IgD-negative memory B cell (primary cell): Measurements from ENCODE around the gene TGFA. TPM values are rescaled to one million over a fixed set of nuclear protein-coding genes. Genes with fewer than 3 reads are reported as not detected.

Source experiments
- H3K27ac Mint-ChIP-seq, 3 donors: one replicate each; pipeline ENCODE4 v1.8.0; 2020 to 2022; ENCODE audit warnings: mild to moderate bottlenecking in 3 of 3, mixed read lengths in 3 of 3, moderate library complexity in 1 of 3
- H3K27me3 Mint-ChIP-seq: one replicate; pipeline ENCODE4 v1.8.0; 2021; ENCODE audit warnings: mixed read lengths
- H3K36me3 Mint-ChIP-seq: one replicate; pipeline ENCODE4 v1.8.0; 2020; ENCODE audit warnings: mild to moderate bottlenecking, mixed read lengths
- H3K4me1 Mint-ChIP-seq, 3 donors: one replicate each; pipeline ENCODE4 v1.8.0; 2020 to 2022; ENCODE audit warnings: mixed read lengths in 3 of 3, mild to moderate bottlenecking in 1 of 3
- H3K4me3 Mint-ChIP-seq, 4 donors: one replicate each; pipeline ENCODE4 v1.8.0; 2020 to 2022; ENCODE audit warnings: mild to moderate bottlenecking in 4 of 4, mixed read lengths in 4 of 4, moderate library complexity in 3 of 4
- H3K9me3 Mint-ChIP-seq, 3 donors: one replicate each; pipeline ENCODE4 v1.8.0; 2020 to 2021; ENCODE audit warnings: mixed read lengths in 3 of 3, mild to moderate bottlenecking in 1 of 3
- polyA plus RNA-seq: library from polyadenylated mRNA; unstranded; fragments of 300-500 nt; fragmentation: Illumina TruSeq; gene quantifications from one replicate; pipeline ENCODE4 v1.2.3, GENCODE V29; 2021

TGFA gene
- polyA plus RNA-seq, 1 donor from 2014 or later, result 0.06 TPM

DNA sequence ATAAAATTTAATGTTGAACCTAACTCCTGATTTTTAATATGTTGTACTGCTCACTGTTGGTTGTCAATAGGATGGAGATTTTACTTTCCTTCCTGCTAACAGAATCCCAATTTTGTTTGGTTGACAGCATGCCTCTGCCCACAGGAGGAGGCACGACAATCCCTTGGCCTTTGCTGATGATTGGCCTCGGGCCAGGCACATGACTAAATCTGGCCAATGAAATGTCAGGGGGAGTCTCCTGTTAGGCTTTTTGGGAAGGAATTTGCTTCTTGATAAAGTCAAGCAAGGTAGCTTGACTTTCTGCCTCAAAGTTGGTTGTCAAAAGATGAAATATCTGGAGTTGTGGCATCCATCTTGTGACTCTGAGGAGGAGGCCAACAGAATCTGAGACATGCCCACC lies 6.8 kb upstream of the TGFA start:
- H3K4me3 Mint-ChIP-seq, result no peak overlapping the region
- no peak overlapping the region for H3K27ac Mint-ChIP-seq
- peaks cover 9% of the 10 kb centered on the region for H3K27me3 Mint-ChIP-seq
- no peaks in the 10 kb centered on the region for H3K9me3 Mint-ChIP-seq
- H3K36me3 Mint-ChIP-seq, result peaks cover 3% of the 10 kb centered on the region
- H3K4me1 Mint-ChIP-seq, result peaks cover 0 to 2% (median 0%) of the 10 kb centered on the region in 3 donors

DNA sequence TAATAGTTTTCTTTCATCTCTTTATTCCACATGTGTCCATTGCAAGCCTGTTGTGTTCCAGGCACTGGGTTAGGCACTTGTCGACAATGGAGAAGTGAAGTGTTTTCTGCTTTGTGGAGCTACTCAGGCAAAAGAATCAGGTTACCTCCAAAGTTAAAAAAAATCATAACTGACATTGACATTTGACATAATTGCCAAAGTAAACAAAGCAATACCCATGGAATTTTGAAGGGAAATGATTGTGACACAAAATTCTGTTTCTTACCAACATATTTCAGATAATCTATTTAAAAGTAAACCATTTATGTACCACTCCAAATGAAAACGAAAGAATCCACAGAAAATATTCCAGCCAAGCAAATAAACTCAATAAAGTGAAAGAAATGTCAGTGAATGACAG lies 6.4 kb upstream of the TGFA start:
- Mint-ChIP-seq H3K36me3 (peaks cover 3% of the 10 kb centered on the region), H3K27ac (no peak overlapping the region), H3K9me3 (no peaks in the 10 kb centered on the region), H3K4me3 (no peak overlapping the region), H3K27me3 (peaks cover 9% of the 10 kb centered on the region), H3K4me1 (peaks cover 0 to 2% (median 0%) of the 10 kb centered on the region in 3 donors)

DNA sequence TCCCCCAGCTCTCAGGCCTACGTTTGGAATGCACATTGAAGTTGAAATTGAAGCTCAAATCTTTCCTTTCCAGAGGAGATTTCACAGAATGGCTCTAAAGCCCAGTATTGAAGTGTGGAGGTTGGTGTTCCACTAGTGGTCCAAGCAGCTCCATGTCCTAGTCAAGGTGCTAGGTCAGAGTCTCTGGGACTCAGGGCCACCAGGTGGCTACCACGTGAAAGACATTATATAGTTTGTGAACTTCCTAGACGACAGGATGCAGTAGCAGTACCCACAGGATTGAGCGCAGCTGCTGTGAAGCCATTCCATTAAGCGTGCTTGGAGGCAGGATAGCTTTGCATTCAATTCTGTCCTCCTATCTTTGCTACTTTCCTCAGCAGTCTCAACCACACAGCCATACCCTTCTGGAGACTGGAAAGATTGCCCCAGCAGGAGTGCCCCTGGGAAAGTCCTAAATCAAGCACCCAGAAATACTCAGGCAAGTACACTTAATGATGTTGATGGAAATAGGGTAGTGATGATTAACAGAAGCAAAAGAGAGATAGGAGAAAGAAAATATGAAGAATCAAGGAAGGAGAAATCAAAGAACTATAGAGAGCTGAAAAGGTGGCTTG lies 4.7 kb upstream of the TGFA start:
- H3K4me1 Mint-ChIP-seq, result peaks cover 0 to 4% (median 3%) of the 10 kb centered on the region in 3 donors
- H3K4me3 Mint-ChIP-seq, result no peak overlapping the region
- H3K36me3 Mint-ChIP-seq, result peaks cover 3% of the 10 kb centered on the region
- H3K9me3 Mint-ChIP-seq, result no peaks in the 10 kb centered on the region
- no peak overlapping the region for H3K27ac Mint-ChIP-seq
- H3K27me3 Mint-ChIP-seq, result peaks cover 11% of the 10 kb centered on the region

DNA sequence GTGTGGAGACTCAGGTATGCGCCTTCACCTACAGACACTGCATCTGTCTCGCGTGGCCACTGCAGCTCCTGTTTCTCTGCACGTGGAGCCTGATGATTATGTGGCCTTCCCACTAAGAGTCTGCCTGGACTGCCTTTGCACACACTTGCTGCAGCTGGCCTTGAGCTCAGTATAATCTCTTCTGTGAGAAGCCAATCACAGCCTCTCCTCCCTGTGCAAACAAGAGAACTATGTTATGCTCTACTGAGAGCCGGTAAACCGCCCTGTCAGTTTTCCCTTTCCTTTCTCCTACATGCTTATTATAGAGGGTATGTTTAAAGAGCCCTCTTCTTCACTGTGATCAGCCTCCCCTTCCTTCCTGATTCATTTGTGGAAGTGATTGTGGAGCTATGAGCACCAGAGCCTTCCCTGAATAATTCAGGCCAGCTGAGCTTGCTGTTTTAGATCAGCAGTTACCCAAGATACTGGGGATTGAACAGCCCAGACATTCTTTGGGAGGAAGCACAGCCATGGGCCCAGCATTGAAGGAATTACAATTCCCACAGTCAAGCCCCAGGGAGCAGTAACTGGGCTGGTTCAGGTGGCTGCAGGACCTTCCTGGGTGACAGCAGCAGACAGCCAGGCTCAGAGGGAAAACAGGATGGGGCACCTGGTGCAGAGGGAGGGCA lies 3.7 kb upstream of the TGFA start:
- no peak overlapping the region for H3K4me3 Mint-ChIP-seq
- peaks cover 3% of the 10 kb centered on the region for H3K36me3 Mint-ChIP-seq
- peaks cover 0 to 2% (median 0%) of the 10 kb centered on the region in 3 donors for H3K9me3 Mint-ChIP-seq
- peaks cover 8 to 11% (median 9%) of the 10 kb centered on the region in 3 donors for H3K4me1 Mint-ChIP-seq
- H3K27ac Mint-ChIP-seq, result no peak overlapping the region
- peaks cover 21% of the 10 kb centered on the region for H3K27me3 Mint-ChIP-seq

DNA sequence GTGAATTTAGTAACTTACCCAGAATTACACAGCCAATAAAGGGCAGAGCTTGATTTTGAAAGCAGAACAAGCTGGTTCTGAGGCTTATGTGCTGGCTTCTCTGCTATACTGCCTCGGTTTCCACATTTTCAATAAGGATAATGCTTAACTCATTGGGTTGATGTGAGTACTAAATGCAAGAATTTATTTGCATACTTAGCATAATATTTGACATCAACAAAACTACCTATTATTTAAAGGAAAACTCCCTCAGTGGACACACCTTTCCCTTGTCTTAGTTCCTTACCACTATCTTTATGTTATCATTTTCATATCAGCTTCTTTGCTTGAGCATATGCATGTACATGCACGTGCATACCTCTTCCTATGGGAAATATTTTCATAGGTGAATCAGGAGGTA lies 3.0 kb upstream of the TGFA start:
- peaks cover 23% of the 10 kb centered on the region for H3K27me3 Mint-ChIP-seq
- peaks cover 8 to 11% (median 9%) of the 10 kb centered on the region in 3 donors for H3K4me1 Mint-ChIP-seq
- no peak overlapping the region for H3K27ac Mint-ChIP-seq
- H3K9me3 Mint-ChIP-seq, result peaks cover 0 to 2% (median 0%) of the 10 kb centered on the region in 3 donors
- H3K4me3 Mint-ChIP-seq, result peak overlapping the region in 1 of 4 donors; percentile 61
- H3K36me3 Mint-ChIP-seq, result peaks cover 2% of the 10 kb centered on the region

DNA sequence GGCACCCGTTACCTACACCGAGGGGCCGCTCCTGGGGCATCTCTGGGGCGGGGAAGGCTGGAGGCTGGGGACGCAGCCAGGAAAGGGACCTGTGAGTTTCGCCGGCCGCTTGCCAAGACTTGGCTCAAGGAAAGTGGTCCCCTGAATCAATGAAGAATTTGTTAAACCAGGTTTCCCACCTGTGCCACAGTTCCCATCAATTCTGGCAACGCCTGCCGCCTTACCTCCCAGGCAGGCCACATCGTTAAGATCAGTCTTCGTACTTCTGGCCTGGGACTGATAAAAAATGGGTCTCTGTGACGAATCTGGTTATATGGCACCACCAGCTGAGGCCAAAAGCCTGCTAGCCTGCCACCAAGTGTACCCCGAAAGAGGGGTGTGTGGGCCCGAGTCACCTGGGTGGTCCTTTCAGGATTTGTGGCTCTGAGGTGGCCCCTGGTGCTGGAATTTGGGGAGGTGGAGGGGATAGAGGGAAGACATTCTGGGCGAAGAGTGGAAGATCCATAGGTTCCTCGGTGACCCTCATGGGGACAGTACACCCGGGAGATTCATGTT lies 789 bp upstream of the TGFA start:
- peak overlapping the region; percentile 54 to 72 (median 68) for H3K4me3 Mint-ChIP-seq
- peaks cover 0 to 2% (median 0%) of the 10 kb centered on the region in 3 donors for H3K9me3 Mint-ChIP-seq
- peaks cover 8 to 12% (median 9%) of the 10 kb centered on the region in 3 donors for H3K4me1 Mint-ChIP-seq
- H3K27me3 Mint-ChIP-seq, result peaks cover 30% of the 10 kb centered on the region
- no peak overlapping the region for H3K27ac Mint-ChIP-seq
- peaks cover 2% of the 10 kb centered on the region for H3K36me3 Mint-ChIP-seq

DNA sequence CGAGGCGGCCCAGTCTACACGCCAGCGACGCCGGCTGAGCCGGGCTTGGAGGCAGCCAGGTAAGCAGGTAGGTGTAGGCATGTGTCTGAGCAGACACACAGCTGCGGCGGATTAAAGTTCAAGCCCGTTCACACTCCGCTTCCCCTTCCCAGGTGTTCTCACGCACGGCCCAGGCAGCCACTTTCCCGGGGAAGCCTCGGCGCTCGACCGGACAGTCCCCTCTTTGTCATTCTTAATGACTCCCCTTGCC lies 367 bp downstream of the TGFA start:
- H3K4me1 Mint-ChIP-seq, result peaks cover 7 to 12% (median 9%) of the 10 kb centered on the region in 3 donors
- H3K27me3 Mint-ChIP-seq, result peaks cover 28% of the 10 kb centered on the region
- peak overlapping the region in 2 of 3 donors; percentile 23 to 73 for H3K27ac Mint-ChIP-seq
- H3K4me3 Mint-ChIP-seq, result peak overlapping the region; percentile 72 to 96 (median 87)
- H3K9me3 Mint-ChIP-seq, result peaks cover 0 to 2% (median 0%) of the 10 kb centered on the region in 3 donors
- H3K36me3 Mint-ChIP-seq, result peaks cover 2% of the 10 kb centered on the region

DNA sequence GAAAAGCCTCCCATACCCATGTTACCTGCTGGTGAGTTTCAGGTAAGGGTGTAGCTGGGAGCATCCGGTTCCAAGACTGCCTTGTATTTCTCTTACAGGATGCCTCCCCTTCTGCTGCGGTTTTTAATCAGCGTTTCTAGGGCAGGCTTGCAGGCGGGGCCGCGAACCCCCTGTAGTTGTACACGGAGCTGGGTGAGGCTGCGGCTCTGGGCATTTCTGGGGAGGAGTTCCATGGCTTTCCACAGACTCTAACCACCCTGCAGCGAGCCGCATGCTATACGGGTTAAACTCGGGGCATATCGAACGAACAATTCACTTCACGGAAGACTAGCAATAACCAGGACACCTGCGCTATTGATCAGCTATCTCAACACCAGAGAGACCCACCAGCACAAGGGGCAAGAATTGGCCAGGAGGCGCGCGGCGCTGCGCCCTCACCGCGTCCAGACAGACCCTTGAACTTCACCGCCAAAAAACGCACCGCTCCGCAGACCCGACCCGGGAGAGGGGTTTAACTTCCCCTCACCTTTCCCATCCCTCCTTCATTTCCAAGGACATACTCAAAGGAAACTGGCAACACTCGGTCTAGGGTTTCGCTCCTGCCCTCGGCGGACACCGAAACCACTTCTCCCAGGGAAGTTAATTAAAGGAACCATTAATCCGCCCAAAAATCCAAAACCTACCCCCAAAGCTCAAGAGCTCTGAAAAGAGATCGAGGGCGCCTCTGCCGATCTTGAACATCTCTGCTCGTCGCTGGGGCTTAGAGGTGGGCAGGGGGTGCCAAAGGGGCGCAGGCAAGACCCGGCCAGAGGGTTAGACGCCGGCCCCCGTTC lies 909 bp downstream of the TGFA start:
- Mint-ChIP-seq H3K4me1 (peaks cover 7 to 12% (median 9%) of the 10 kb centered on the region in 3 donors), H3K4me3 (peak overlapping the region; percentile 72 to 96 (median 87)), H3K27me3 (peaks cover 26% of the 10 kb centered on the region), H3K27ac (peak overlapping the region in 1 of 3 donors; percentile 41), H3K9me3 (peaks cover 0 to 2% (median 0%) of the 10 kb centered on the region in 3 donors), H3K36me3 (peaks cover 2% of the 10 kb centered on the region)

DNA sequence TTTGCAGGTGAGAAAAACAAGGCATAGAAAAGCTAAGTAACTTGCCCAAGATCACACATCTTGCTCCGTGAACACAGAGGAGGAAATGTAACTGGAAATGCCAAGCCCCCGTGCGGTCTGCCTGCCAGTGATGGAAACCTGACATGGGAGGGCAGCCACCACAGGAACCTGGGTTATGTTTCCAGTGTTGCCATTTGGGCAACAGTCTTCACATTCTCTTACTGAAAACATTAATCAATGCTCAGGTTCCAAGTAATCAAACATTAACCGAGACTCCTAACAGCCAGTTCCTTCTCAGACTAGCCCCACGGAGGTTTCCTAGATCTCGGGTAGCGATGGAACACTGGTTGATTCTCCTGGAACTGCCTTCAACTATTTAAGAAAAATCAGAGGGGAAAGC lies 2.5 kb downstream of the TGFA start:
- Mint-ChIP-seq H3K4me1 (peaks cover 7 to 12% (median 9%) of the 10 kb centered on the region in 3 donors), H3K36me3 (no peaks in the 10 kb centered on the region), H3K27ac (peak overlapping the region in 2 of 3 donors; percentile 39 to 41), H3K27me3 (peaks cover 26% of the 10 kb centered on the region), H3K4me3 (peak overlapping the region in 1 of 4 donors; percentile 17), H3K9me3 (peaks cover 0 to 2% (median 0%) of the 10 kb centered on the region in 3 donors)

DNA sequence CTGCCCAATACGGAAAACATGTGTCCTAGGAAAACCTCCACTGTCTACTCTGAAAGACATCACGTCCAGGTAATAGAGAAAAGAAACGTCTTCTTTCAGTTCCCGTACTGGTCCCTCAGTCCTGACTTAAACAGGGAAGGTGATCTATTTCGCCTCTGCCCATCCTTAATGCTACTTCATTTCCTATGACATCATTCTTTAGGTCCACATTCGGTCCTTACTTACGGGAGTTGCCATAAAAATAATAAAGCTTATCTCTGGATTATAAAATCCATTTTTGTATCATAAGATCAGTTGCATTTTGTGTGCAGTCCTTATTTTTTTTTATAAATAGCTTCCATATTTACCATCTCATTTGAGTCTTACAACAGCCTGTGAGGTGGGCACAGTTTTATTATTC lies 3.7 kb downstream of the TGFA start:
- no peak overlapping the region for H3K27ac Mint-ChIP-seq
- H3K9me3 Mint-ChIP-seq, result peaks cover 0 to 2% (median 0%) of the 10 kb centered on the region in 3 donors
- no peak overlapping the region for H3K4me3 Mint-ChIP-seq
- peaks cover 7 to 12% (median 9%) of the 10 kb centered on the region in 3 donors for H3K4me1 Mint-ChIP-seq
- peaks cover 1% of the 10 kb centered on the region for H3K36me3 Mint-ChIP-seq
- peaks cover 27% of the 10 kb centered on the region for H3K27me3 Mint-ChIP-seq

DNA sequence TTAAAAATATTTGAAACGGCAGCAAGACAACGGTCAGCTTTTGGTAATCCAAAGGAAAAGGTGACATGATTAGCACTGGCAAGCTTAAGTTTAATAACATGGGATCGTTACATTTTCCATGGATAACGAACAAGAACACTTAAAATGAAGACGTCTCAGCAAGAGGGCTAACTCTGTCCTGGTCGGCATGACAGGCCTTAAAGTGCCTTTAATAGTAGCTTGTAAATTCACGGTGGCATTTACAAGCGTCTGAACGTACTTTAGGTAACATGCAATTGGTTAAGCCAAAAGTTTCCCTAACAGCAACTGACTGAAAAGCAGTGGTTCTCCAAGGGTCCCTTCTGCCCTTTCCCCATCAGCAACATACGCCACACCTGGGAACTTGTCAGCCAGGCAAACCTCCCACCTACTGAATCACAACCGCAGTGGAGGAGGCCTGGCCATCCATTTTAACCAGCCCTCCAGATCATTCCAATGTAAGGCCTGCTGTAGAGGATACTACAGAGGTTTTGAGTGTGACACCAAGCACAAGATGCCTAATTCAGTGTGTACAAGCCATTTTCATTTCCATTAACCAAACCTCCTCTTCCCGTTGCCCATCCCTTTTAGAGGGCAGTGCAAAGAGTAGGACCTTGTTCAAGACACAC lies 4.4 kb downstream of the TGFA start:
- Mint-ChIP-seq H3K27me3 (peaks cover 26% of the 10 kb centered on the region), H3K4me1 (peaks cover 7 to 11% (median 9%) of the 10 kb centered on the region in 3 donors), H3K27ac (no peak overlapping the region), H3K4me3 (no peak overlapping the region), H3K9me3 (peaks cover 0 to 2% (median 0%) of the 10 kb centered on the region in 3 donors), H3K36me3 (peaks cover 1% of the 10 kb centered on the region)

DNA sequence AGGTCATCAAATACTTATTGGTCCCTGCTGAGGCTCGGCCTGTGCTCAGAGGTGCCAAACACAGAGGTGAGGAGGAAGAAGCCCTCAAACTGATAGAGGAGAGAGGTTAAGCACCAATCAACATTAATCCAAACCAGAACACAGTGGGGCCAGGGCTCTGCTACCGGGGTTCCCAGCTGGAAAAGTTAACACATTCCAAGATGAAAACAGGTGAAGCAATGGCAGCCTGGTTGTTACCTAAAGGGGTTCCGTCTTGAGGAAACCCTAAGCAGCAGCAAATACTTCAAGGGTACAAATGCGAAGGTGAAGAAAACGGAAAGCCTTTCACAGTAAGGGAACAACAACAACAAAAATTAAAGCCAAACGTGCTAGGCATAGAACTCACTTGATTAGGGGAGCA lies 5.4 kb downstream of the TGFA start:
- Mint-ChIP-seq H3K27ac (no peak overlapping the region), H3K36me3 (peaks cover 1% of the 10 kb centered on the region), H3K4me1 (peaks cover 3 to 9% (median 9%) of the 10 kb centered on the region in 3 donors), H3K27me3 (peaks cover 23% of the 10 kb centered on the region), H3K9me3 (peaks cover 0 to 2% (median 0%) of the 10 kb centered on the region in 3 donors), H3K4me3 (no peak overlapping the region)

DNA sequence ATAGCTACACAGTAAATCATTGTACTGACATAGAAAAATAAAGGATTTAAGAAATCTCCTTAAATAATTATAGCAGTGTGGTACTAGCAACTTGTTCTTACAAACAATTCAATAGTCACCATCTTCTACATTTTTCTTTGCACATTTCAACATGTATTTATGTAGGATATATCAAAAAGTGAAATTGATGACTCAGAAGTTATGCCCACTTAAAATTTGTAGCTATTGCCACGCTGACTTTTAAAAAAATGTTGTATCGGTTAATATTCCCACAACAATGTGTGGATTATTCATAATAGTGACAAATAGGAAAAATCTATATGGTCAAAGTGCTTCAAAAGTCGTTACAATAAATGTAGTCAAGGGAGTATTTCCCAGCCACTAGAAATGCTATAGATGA lies 6.7 kb downstream of the TGFA start:
- H3K9me3 Mint-ChIP-seq, result no peaks in the 10 kb centered on the region
- peaks cover 1% of the 10 kb centered on the region for H3K36me3 Mint-ChIP-seq
- H3K27me3 Mint-ChIP-seq, result peaks cover 14% of the 10 kb centered on the region
- peaks cover 0 to 1% (median 0%) of the 10 kb centered on the region in 3 donors for H3K4me1 Mint-ChIP-seq
- no peak overlapping the region for H3K27ac Mint-ChIP-seq
- H3K4me3 Mint-ChIP-seq, result no peak overlapping the region

DNA sequence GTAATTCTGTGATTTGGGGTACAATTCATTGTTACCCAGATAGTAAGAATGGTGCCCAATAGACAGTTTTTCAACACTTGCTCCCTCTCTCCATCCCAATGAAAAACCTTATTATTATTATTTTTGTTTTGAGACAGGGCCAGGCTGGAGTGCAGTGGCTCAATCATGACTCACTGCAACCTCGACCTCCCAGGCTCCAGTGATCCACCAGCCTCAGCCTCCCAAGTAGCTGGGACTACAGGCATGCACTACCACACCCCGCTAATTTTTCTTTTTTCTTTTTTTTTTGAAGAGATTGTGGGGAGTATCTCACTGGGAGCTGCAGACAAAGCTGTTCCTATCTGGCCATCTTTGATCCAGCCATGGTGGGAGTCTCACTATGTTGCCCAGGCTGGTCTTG lies 7.2 kb downstream of the TGFA start:
- Mint-ChIP-seq H3K9me3 (no peaks in the 10 kb centered on the region), H3K27ac (no peak overlapping the region), H3K36me3 (peaks cover 1% of the 10 kb centered on the region), H3K4me1 (peaks cover 0 to 1% (median 0%) of the 10 kb centered on the region in 3 donors), H3K4me3 (no peak overlapping the region), H3K27me3 (peaks cover 13% of the 10 kb centered on the region)
